Cerebellar nuclear complex (tissue), 1 donor: ENCODE results near the gene CD177.
"Not testable (repeated sequence)": the region's sequence is repeated elsewhere in the genome, so short reads cannot be mapped to it uniquely, and the experiment has no call there.

ENCODE experiments used
- DNase-seq, 2 experiments: peaks; one replicate each; lab custom pipeline; 2025; lab: John Stamatoyannopoulos, UW

The CD177 gene

DNA sequence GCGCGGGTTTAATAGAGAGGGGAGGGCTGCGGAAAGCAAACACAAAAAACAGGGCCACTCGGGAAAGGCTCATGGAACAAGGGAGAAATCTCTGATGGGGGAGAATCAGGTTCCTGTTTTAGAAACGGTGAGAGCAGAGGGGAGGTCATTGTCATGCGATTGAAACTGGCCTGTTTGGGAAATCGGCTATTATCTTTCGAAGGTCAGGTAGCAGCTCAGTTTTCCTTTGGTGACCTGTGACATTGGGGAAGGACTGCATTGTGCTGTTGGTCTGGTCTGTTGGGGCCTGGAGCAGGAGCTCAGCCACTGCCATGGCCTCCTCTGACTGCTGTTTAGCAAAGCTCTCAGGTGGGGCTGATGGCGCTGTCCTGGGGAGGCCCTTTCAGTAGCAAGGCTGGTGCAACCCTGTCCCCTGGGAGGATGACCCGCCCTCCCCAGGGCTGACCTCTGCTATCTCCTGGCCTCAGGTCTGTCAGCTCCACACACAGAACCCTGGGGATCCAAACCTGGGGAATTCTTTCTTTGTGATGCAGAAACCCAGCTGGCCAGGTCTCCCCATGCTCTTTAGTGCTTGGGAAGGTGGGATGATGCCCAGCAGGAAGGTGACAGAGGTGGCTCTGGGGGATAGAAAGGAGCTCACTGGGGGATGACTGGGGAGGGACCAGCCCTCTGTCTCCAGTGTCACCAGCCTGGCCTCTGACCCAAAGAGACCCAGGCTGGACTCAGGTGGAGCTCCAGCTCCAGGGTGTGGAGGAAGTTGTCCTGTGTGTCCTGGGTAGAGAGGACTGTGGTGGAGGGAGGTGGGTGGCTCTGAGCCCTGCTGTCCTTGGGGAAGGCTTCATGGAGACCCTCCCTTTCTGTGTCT, 21.2 kb upstream of the CD177 start:
- no peak for DNase-seq

DNA sequence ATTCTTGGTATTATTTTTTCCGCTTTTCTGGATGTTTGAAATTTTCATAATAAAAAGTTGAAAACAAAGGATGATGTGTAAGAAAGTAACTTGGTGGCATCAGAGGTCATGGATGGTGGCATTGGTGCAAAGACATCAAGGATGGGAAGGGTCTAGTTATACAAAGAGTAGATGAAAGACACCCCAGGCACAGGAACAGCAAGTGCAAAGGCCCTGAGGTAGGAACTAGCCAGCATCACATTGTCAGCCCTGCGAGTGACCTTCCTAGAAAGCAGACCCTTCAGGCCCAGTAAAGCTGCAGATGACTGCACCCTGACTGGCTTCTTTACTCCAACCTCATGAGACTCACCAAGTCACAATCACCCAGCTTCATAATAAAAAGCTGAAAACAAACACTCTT, 17.0 kb upstream of the CD177 start:
- not testable (repeated sequence) for DNase-seq

DNA sequence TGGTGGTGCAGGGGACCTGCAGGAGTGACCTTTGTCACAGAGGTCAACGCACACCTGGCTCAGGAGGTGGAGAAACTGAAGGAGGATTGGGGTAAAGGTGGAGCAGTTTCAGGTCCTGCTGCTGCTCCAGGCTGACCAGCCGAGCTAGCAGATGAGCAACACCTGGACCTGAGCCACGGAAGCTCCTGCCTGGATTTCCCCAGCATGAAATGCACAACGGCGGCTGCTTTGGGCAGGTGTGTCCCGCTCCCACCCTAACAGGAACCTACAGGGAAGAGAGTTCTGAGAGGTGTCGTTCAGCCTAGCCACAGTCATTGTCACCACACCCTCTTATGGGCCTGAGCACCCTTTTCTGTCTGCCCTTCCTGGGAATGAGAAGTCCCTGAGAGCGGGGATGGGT, 15.7 kb upstream of the CD177 start:
- DNase-seq = no peak

DNA sequence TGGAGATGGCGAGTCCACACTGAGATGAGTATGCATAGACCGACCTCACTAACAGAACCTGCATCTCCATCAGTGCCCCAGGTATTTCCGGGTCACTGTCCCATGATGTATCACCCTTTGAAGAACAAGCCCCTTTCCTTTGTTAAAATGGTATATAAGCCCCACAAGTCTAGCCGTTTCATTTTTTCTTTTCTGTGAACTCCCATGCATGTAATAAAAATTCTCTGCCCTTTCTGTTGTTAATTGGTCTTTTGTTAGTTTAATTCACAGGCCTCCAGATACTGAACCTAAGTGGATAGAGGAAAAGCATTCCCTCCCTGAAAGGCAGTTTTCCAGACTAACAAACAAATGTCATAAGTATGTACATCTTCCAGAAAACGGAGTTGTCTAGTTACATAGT, 15.0 kb upstream of the CD177 start:
- DNase-seq = no peak

DNA sequence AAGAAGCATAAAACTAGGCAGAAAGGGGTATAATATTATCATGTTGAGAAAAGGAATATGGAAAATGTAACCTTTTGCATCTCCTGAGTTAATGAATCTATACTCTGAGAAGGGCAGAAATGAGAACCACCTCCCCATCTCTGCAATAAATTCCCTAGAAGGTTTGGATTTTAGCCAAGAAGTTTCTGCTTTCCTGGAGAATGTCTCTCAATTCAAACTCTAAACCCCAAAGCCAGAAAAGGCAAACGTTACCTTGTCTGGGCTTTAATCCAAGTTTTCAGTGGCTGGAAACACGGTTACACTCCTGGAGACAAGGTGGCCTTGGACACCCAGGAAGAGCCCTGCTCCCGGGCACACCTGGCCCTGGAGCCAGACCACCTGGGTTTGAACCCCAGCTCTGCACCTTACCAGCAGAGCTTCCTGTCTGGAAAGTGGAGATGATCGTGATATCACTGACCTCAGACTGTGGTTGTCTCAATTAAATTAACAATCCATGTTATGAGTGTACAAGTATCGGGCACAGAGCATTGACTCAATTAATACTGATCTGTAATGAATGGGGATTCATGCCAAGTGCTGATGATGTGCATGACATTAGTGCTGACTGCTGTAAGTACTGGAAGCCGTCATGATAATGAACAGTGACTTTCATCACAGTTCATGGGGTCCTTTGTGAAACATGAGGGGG, 14.1 kb upstream of the CD177 start:
- not testable (repeated sequence) for DNase-seq

DNA sequence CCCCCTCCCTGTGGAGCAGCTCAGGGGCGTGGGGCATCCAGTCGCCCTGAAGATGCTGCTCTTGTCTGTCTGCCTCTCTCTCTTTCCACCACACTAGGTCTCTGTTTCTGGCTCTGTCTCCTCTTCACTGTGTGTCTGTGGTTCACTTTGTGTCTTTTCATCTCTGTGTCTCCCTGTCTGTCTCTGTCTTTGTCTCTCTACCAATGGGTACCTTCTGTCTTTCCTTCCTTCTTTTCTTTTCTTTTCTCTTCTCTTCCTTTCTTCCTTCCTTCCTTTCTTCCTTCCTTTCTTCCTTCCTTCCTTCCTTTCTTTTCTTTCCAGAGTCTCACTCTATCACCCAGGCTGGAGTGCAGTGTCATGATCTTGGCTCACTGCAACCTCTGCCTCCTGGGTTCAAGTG, 13.4 kb upstream of the CD177 start:
- not testable (repeated sequence) for DNase-seq

DNA sequence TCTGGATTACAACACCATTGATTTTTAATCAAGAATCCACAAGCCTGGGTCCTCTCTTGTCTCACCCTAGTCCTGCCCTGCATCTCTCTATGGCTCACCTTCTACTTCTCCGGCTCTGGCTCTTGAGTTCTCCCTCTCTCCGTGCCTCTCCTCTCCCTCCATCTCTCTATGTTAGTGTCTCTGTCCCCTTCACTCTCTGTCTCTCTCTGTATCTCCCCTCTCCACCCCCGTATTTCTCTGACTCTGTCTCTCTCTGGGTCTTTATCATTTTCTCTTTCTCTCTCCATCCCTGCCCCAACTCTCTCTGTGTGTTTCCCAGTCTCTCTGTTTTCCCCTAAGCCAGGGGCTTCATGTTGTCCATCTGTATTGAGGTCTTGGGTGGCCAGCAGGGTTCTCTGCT, 12.4 kb upstream of the CD177 start:
- DNase-seq = not testable (repeated sequence)

DNA sequence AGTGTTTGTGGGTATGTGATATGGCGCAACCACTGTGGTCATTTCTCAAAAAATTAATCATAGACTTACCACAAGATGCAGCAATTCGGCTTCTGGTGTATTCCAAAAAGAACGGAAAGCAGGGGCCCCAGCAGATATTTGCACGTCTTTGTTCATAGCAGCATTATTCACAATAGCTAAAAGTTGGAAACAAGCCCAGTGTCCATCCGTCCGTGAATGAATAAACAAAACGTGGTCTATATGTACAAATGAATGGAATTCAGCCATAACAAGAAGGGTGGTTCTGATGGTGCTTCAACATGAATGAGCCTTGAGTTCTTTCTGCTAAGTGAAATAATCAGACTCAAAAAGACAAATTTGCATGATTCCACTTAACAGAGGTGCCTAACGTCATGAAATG, 11.4 kb upstream of the CD177 start:
- not testable (repeated sequence) for DNase-seq

DNA sequence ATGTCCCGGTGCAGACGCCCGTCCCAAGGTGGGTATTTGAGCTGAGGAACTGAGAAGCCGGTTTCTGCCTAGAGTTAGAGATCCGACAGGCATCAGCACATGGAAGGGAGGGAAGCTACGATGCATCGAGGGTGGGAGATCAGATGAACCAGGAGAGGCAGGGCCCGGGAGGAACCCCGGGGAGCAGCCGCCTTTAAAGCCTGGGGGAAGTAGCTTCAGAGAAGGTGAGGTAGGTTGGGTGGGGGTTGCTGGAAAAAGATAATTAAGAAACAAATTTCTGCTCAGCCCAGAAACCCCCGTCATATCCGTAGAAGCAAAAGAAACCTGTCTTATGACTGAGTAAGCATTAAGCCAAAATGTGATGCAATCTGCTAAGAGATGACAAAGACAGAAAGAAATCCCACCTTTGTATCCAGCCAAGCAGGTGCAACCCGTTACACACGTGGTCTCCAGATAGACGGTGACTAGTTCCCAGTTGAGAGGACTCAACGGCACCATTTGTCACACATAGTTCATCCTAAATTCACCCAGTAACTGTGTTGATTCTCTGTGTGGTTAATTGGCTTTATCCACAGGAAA, 9.1 kb upstream of the CD177 start:
- not testable (repeated sequence) for DNase-seq

DNA sequence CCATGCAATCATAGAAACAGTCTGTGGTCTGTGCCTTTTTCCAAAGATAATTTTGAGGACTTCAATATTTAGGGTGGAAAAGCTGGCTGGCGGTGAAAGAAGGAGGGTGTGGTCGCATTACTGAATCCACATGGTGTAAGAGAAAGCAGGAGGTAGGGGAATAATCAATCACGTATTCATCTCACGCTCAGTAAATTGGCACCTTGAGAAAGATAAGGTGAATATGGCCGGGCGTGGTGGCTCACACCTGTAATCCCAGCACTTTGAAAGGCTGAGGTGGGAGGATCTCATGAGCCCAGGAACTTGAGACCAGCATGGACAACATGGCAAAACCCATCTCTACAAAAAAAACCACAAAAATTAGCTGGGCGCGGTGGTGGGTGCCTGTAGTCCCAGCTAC, 3.7 kb upstream of the CD177 start:
- not testable (repeated sequence) for DNase-seq

DNA sequence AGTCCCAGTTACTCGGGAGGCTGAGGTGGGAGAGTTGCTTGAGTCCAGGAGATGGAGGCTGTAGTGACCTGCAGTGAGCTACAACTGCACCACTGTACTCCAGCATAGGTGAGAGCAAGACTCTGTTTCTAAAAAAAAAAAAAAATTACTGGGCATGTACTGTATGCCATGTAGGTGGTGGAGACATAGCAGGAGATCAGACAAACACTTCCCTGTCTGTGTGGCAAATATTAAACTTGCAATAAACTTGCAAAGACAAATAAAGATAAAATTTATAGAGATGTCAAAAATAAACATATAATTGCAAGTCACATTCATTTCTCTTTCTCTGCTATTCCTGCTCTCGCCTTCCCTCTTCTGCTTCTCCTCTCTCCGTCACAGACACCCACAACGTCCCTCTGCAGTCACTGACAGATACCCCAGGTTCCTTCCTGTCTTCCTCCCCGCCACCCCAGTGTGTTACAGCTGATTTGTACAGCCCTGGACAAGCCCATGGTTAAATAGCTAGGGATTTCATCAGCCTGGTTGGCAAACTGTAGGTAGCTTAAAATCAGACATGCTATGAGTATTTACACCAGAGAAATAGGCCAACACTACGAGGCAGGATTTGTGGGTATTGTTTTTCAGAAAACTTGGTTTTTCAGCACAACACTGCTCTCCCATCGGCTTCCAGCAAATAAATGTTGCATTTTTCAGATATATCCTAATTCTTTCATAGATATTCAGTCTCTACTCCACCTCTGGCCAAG, 1.3 kb upstream of the CD177 start:
- no peak for DNase-seq

DNA sequence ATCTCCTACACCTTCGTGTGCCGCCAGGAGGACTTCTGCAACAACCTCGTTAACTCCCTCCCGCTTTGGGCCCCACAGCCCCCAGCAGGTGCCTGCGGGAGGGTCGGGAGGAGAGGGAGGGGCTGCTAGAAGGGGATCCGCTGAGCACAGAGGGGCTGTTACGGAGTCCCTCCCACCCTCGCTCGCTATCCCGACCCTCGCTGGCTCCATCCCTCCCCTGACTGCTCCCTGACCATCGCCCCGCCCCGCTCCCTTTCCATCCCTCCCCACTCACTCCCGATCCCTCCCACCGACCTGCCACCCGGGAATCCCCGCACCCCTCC, 780 bp downstream of the CD177 start:
- no peak for DNase-seq

DNA sequence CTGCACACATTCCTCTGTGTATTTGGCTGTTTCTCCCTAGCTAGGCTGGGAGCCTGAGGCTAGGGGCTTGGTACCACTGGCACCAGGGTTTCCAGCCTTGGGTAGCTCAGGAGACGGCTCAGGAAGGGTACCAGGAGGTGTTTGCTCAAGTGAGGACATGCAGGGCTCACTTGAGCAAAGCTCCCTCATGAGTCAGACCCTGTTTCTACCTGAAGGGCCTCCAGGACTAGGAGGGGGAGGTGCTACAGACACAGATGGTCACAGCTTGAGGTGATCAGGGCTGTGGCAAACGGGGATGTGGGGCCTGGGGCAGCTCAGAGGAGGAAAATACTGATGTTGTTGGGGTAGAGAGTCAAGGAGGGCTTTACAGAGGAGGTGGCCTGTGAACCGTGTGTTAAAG, 3.3 kb downstream of the CD177 start:
- DNase-seq = not testable (repeated sequence)

DNA sequence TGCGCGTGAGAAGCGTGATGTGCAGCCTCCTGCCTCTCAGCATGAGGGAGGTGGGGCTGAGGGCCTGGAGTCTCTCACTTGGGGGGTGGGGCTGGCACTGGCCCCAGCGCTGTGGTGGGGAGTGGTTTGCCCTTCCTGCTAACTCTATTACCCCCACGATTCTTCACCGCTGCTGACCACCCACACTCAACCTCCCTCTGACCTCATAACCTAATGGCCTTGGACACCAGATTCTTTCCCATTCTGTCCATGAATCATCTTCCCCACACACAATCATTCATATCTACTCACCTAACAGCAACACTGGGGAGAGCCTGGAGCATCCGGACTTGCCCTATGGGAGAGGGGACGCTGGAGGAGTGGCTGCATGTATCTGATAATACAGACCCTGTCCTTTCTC, 8.7 kb downstream of the CD177 start:
- no peak for DNase-seq

DNA sequence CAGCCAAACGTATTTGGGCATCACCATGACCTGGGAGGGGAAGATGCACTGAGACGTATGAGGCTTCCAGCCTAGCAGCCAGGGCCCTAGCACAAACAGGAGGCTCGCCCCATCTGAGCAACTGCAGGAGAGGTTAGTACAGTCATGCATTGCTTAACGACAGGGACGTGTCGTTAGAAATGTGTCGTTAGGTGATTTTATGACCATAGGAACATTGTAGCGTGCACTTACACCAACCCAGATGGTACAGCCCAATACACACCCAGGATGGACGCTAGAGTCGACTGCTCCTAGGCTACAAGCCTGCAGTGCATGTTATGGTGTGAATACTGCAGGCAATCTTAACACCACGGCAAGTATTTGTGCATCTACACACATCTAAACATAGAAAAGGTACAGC, 9.3 kb downstream of the CD177 start:
- no peak for DNase-seq

DNA sequence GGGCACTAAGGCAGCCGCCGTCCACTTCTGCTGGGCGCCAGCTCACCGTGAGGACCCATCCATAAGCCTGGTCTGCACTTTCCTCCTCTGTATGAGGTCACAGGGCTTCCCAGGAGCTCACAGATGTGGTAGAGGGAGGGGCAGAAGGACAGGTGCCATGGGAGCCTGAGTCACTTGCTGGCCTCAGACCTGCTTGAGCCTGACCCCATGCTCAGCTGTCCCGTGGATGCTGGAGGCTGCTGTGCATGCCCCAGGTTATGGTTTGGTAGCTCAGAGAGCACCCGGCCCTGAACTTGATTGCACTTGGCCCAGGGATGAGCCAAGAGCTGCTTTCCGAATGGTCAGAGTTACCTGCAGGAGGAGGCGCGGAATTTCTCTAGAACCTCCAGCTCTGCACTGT, 12.2 kb downstream of the CD177 start:
- not testable (repeated sequence) for DNase-seq

DNA sequence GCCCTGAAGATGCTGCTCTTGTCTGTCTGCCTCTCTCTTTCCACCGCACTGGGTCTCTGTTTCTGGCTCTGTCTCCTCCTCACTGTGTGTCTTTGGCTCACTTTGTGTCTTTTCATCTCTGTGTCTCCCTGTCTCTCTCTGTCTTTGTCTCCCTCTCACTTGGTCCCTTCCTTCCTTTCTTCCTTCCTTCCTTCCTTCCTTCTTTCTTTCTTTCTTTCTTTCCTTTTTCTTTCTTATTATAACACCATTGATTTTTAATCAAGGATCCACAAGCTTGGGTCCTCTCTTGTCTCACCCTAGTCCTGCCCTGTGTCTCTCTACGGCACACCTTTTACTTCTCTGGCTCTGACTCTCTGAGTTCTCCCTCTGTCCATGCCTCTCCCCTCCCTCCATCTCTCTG, 14.3 kb downstream of the CD177 start:
- no peak for DNase-seq

DNA sequence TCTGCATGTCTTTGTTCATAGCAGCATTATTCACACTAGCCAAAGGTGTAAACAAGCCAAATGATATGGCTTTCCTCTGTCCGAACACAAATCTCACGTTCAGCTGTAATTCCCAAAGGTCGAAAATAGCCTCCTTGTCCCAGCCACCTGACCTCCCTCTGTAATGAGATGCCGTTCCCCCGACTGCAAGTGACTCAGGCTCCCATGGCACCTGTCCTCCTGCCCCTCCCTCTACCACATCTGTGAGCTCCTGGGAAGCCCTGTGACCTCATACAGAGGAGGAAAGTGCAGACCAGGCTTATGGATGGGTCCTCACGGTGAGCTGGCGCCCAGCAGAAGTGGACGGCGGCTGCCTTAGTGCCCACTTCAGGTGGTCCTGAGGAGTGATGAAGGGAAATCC, 15.4 kb downstream of the CD177 start:
- not testable (repeated sequence) for DNase-seq

DNA sequence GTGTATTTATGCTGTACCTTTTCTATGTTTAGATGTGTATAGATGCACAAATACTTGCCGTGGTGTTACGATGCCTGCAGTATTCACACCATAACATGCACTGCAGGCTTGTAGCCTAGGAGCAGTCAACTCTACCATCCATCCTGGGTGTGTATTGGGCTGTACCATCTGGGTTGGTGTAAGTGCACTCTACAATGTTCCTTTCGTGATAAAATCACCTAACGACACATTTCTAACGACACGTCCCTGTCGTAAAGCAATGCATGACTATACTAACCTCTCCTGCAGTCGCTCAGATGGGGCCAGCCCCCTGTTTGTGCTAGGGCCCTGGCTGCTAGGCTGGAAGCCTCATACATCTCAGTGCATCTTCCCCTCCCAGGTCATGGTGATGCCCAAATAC, 18.4 kb downstream of the CD177 start:
- no peak for DNase-seq

DNA sequence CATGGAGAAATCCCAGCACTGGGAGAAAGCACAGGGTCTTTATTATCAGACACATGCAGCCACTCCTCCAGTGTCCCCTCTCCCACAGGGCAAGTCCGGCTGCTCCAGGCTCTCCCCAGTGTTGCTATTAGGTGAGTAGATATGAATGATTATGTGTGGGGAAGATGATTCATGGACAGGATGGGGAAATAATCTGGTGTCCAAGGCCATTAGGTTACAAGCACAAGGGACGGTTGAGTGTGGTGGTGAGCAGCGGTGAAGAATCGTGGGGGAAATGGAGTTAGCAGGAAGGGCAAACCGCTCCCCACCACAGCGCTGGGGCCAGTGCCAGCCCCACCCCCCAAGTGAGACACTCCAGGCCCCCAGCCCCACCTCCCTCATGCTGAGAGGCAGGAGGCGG, 19.0 kb downstream of the CD177 start:
- no peak for DNase-seq

DNA sequence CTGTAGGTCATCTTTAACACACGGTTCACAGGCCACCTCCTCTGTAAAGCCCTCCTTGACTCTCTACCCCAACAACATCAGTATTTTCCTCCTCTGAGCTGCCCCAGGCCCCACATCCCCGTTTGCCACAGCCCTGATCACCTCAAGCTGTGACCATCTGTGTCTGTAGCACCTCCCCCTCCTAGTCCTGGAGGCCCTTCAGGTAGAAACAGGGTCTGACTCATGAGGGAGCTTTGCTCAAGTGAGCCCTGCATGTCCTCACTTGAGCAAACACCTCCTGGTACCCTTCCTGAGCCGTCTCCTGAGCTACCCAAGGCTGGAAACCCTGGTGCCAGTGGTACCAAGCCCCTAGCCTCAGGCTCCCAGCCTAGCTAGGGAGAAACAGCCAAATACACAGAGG, 24.1 kb downstream of the CD177 start:
- DNase-seq = not testable (repeated sequence)

DNA sequence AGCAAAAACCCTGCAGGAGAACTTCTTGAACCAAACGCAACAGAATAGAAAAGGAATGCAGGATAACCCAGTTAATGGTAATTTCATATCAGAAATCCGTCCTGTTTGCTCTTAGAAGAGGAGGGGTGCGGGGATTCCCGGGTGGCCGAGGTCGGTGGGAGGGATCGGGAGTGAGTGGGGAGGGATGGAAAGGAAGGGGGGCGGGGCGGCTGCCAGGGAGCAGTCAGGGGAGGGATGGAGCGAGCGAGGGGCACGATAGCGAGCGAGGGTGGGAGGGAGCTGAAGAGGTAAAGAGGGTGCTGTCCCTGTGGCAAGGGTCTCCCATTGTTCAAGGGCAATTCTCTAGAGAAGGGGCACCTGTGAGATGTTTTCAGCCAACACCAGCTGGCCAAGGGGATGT, 26.5 kb downstream of the CD177 start:
- no peak for DNase-seq
